Epithelial cell of umbilical artery (primary cell): Measurements from ENCODE around the gene PLEK. TPM values are rescaled to one million over a fixed set of nuclear protein-coding genes. Genes with fewer than 3 reads are reported as not detected.

Experiments
- total RNA-seq: library from RNA; depleted of rRNA; stranded (reverse); fragments of >200 nt; gene quantifications from 2 replicates; pipeline ENCODE4 v1.2.3, GENCODE V29; 2014

PLEK gene
- under 0.01 TPM in 2 replicates for total RNA-seq

GRCh38 chr2:68365087-68365486 is at the start of gene PLEK:
Gene PLEK, plus strand, starts transcription at chr2:68365282. Its CDS starts 70 bp downstream, at chr2:68365352.

DNA sequence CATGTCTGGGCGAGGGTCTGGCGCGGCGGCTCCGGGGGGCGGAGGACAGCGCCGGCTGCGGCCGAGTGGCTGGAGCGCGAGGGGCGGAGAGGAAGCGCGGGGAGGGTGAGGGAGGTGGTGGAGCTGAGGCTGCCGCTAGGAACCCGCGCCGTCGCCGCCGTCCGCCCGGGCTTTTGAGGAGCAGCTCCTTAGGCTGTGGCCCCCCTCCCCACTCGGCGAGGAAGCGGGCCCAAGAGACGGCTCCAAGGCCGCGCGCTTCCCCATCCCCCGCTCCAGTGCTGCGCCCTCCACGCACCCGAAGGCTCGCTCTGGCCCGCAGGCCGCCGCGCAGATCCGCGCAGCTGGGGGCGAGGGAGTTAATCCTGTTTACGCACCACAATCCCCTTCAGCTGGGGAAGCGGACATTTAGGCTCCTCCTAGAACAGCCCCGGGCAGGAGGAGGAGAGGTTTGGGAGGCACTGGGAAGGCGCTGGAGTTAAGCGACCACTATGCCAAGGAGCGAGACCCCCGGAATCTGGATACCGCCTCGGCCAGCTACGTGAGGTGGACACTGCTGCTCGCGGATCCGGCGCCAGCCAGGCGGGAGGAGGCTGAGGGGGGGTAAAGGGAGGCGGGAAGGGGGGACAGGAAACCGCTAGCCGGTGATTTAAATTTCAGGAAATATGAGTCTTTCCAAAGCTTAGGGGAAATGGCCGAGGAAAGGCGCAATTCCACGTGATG is 45.5 kb upstream of the PLEK start, which contains the start of gene CNRIP1:
Gene CNRIP1, minus strand, starts transcription at position 552 of the 720 bp plus-strand sequence. Its CDS starts 549 bp downstream, at position 3.

Other genes starting within 250 kb of the PLEK start
- 25.7 and 27.1 TPM in 2 replicates for gene PNO1, start 207.4 kb upstream of the PLEK start, total RNA-seq
- gene PPP3R1, start 112.8 kb upstream of the PLEK start, total RNA-seq: 20.8 and 21.9 TPM in 2 replicates
- 43.8 and 48.1 TPM in 2 replicates for gene CNRIP1, start 45.3 kb upstream of the PLEK start, total RNA-seq
- under 0.01 and 0.61 TPM in 2 replicates for gene FBXO48, start 102.0 kb downstream of the PLEK start, total RNA-seq
- gene APLF, start 102.3 kb downstream of the PLEK start, total RNA-seq: 2.6 and 3.2 TPM in 2 replicates